RWPE1 (cell line): ENCODE results near the gene DNAAF2.

Source experiments
- CTCF ChIA-PET: fragments of 350-600 bp; sonication (Branson Sonifier 250); formaldehyde crosslinking; extraction: SDS; loops from one replicate; lab custom pipeline; 2021; lab: Yijun Ruan, JAX
- POLR2A ChIA-PET: fragments of 400-600 bp; formaldehyde crosslinking; extraction: SDS; loops from one replicate; lab custom pipeline; 2020; ENCODE audit warnings: antibody characterized with exemption; ENCODE audit not compliant: low non-redundant PET; lab: Yijun Ruan, JAX
- DNase-seq: peaks from one replicate; pipeline ENCODE4 v3.0.0; 2012; ENCODE audit warnings: low spot score
- H3K27ac ChIP-seq: fragments of 450-650 bp; 2 replicates; pipeline ENCODE4 v1.5.1; 2017
- CTCF ChIP-seq: fragments of 450-650 bp; conservative IDR thresholded peaks from 2 replicates; pipeline ENCODE4 v1.5.1; 2017; ENCODE audit warnings: low read depth, mild to moderate bottlenecking

DNAAF2 gene

DNA sequence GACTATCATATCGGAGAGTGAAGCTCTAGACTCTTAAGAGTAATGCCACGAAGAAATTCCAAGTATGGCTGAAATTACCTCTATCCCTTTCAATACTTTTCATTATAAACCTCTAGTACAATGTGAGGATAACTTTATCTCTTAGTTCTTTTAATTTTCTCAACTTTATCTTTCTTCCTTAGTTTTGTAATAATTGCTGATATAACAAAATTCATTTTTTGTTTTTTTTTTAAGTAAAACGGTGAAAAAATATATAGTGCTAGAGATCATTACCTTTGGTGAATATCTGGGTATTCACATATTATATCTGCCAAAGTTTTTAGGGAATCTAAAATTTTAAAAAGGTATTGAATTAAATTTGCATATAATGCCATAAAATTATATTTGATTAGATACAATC, 19.5 kb upstream of the DNAAF2 start:
- DNase-seq, result no peak
- CTCF ChIA-PET, result interaction anchor here (1.2 kb wide), 1 partner anchor 84 kb away, joined by 5 read pairs; no protein-coding TSS in a partner anchor
- no peak for TF ChIP-seq CTCF
- POLR2A ChIA-PET, result interaction anchor here (0.6 kb wide), 1 partner anchor 250 kb away, joined by 3 read pairs; no protein-coding TSS in a partner anchor
- H3K27ac ChIP-seq, result no peak overlapping the region

- ChIA-PET POLR2A (no interaction called here), CTCF (interaction anchor here (0.6 kb wide), 1 partner anchor 10 kb away, joined by 5 read pairs; no protein-coding TSS in a partner anchor)
- DNase-seq, result no peak
- H3K27ac ChIP-seq, result no peak overlapping the region
- TF ChIP-seq CTCF, result no peak
Measured at GRCh38 chr14:49653508-49653907, 18.5 kb upstream of the DNAAF2 start.

DNA sequence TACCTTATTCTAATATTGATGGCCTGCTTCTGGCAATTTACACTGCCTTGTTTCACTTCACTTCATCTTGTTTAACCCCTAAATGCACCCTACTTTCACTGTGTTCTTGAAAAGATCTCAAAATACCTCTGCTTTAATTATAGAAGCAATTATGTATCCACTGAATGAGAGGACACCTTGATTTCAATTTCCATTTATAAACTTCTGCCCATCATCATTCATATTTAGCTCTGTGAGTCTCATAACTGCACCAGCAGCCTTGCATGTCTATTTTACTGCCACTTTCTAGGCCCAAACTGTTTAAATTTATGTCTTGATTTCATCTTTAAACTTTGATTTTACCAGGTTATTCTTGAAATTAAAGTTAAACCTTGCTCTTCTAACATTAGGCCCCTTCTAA, 7.1 kb upstream of the DNAAF2 start:
- DNase-seq, result no peak
- H3K27ac ChIP-seq, result no peak overlapping the region
- POLR2A ChIA-PET, result no interaction called here
- CTCF ChIA-PET, result no interaction called here
- no peak for TF ChIP-seq CTCF

- TF ChIP-seq CTCF, result no peak
- no peak for DNase-seq
- ChIA-PET CTCF (no interaction called here), POLR2A (no interaction called here)
- no peak overlapping the region for H3K27ac ChIP-seq
Measured at GRCh38 chr14:49641697-49642129, 6.7 kb upstream of the DNAAF2 start.

GRCh38 chr14:49640540-49641417, 5.7 kb upstream of the DNAAF2 start:
- POLR2A ChIA-PET, result no interaction called here
- CTCF ChIA-PET, result interaction anchor here (0.6 to 0.7 kb wide), 2 partner anchors 19 to 466 kb away, joined by 3 to 4 read pairs; no protein-coding TSS in a partner anchor
- no peak for DNase-seq
- TF ChIP-seq CTCF, result no peak
- H3K27ac ChIP-seq, result no peak overlapping the region

GRCh38 chr14:49637534-49638078, 2.6 kb upstream of the DNAAF2 start:
- no peak for DNase-seq
- ChIA-PET CTCF (no interaction called here), POLR2A (no interaction called here)
- H3K27ac ChIP-seq, result no peak overlapping the region
- TF ChIP-seq CTCF, result no peak
